Activated B cell treated with CpG ODN at 0.5 μM for 24 hours (primary cell): ENCODE results near the gene NEK3. TPM values are rescaled to one million over a fixed set of nuclear protein-coding genes. Genes with fewer than 3 reads are reported as not detected.
"Not testable (repeated sequence)": the region's sequence is repeated elsewhere in the genome, so short reads cannot be mapped to it uniquely, and the experiment has no call there.

Experiments used
- ATAC-seq: fragments of 200-7000 bp; cut with Tn5 transposase; one replicate; pipeline ENCODE4 v1.10.0; 2021; ENCODE audit warnings: low read depth, mild to moderate bottlenecking, moderate library complexity
- CTCF ChIA-PET: fragments of 350-600 bp; sonication (Branson Sonifier 250); formaldehyde crosslinking; loops from one replicate; lab custom pipeline; 2021; ENCODE audit warnings: antibody characterized with exemption; lab: Charles Lee
- POLR2A ChIA-PET: fragments of 350-600 bp; sonication (Branson Sonifier 250); formaldehyde crosslinking; loops from one replicate; lab custom pipeline; 2021; ENCODE audit warnings: antibody characterized with exemption; lab: Charles Lee
- DNase-seq: peaks from one replicate; pipeline ENCODE4 v3.0.0; 2022
- H3K27ac Mint-ChIP-seq: one replicate; pipeline ENCODE4 v1.8.0; 2020; ENCODE audit warnings: mixed read lengths
- H3K27me3 Mint-ChIP-seq: one replicate; pipeline ENCODE4 v1.8.0; 2021; ENCODE audit warnings: mixed read lengths
- H3K36me3 Mint-ChIP-seq: one replicate; pipeline ENCODE4 v1.8.0; 2021; ENCODE audit warnings: low read depth, mixed read lengths
- H3K4me1 Mint-ChIP-seq: one replicate; pipeline ENCODE4 v1.8.0; 2021; ENCODE audit warnings: mixed read lengths
- H3K4me3 Mint-ChIP-seq: one replicate; pipeline ENCODE4 v1.8.0; 2020; ENCODE audit warnings: mild to moderate bottlenecking, mixed read lengths
- H3K9me3 Mint-ChIP-seq: one replicate; pipeline ENCODE4 v1.8.0; 2020; ENCODE audit warnings: mixed read lengths
- intact Hi-C: fragments of 100-400 bp; cut with micrococcal nuclease; formaldehyde crosslinking; loops from one replicate; pipeline ENCODE4 v1.15.1; 2024
- total RNA-seq: library from RNA; stranded (reverse); gene quantifications from 2 replicates; pipeline ENCODE4 v1.2.3, GENCODE V29; 2022
- TF ChIP-seq, protein P1 (sequence below): fragments of 200-600 bp; IDR thresholded peaks from one replicate; pipeline ENCODE4 v1.8.0; 2022; ENCODE audit warnings: antibody characterized with exemption, mild to moderate bottlenecking

Gene NEK3
- total RNA-seq, 1 donor from 2014 or later, result 12.0 TPM

DNA sequence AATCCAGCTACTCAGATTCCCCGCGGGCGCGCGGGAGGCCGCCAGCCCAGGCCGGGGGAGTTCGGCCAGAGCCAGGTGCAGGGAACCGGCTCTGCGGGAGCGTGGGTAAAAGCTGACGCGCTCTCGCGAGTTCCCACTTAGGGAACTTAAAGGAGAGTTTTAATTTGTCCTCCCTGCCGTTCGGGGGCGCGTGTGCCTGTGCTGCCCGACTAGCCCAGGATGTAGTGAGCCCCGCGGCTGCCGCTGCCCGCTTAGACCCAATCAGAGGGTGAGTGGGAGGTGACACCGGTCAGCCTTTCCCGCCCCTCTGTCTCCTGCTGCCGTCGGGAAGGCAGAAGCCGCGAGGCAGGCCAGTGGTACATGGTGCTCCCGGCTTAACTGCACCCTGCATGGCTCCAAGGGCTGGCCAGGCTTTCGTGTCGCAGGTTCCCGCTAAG lies 36.0 kb upstream of the NEK3 start:
- TF ChIP-seq, protein P1, sequence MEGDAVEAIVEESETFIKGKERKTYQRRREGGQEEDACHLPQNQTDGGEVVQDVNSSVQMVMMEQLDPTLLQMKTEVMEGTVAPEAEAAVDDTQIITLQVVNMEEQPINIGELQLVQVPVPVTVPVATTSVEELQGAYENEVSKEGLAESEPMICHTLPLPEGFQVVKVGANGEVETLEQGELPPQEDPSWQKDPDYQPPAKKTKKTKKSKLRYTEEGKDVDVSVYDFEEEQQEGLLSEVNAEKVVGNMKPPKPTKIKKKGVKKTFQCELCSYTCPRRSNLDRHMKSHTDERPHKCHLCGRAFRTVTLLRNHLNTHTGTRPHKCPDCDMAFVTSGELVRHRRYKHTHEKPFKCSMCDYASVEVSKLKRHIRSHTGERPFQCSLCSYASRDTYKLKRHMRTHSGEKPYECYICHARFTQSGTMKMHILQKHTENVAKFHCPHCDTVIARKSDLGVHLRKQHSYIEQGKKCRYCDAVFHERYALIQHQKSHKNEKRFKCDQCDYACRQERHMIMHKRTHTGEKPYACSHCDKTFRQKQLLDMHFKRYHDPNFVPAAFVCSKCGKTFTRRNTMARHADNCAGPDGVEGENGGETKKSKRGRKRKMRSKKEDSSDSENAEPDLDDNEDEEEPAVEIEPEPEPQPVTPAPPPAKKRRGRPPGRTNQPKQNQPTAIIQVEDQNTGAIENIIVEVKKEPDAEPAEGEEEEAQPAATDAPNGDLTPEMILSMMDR, result no peak
- DNase-seq (peak; percentile 55), ATAC-seq (peak; percentile 73)
- Mint-ChIP-seq H3K36me3 (peaks cover 11% of the 10 kb centered on the region), H3K9me3 (no peaks in the 10 kb centered on the region), H3K4me1 (peaks cover 28% of the 10 kb centered on the region), H3K27ac (peak overlapping the region; percentile 98), H3K4me3 (peak overlapping the region; percentile 99), H3K27me3 (no peaks in the 10 kb centered on the region)
- POLR2A ChIA-PET, result interaction anchor here (0.7 to 2.5 kb wide), 8 partner anchors 36 to 1284 kb away, joined by 3 to 13 read pairs (median 4); partner anchors contain the start of genes DHRS12, NEK3, SUGT1 and VPS36
- intact Hi-C loops, result loop anchor here (1.0 to 5.0 kb wide), 3 partner anchors 41 to 393 kb away; partner anchors contain the start of genes ALG11 and DHRS12
- CTCF ChIA-PET, result interaction anchor here (0.9 kb wide), 1 partner anchor 68 kb away, joined by 3 read pairs; no protein-coding TSS in a partner anchor

DNA sequence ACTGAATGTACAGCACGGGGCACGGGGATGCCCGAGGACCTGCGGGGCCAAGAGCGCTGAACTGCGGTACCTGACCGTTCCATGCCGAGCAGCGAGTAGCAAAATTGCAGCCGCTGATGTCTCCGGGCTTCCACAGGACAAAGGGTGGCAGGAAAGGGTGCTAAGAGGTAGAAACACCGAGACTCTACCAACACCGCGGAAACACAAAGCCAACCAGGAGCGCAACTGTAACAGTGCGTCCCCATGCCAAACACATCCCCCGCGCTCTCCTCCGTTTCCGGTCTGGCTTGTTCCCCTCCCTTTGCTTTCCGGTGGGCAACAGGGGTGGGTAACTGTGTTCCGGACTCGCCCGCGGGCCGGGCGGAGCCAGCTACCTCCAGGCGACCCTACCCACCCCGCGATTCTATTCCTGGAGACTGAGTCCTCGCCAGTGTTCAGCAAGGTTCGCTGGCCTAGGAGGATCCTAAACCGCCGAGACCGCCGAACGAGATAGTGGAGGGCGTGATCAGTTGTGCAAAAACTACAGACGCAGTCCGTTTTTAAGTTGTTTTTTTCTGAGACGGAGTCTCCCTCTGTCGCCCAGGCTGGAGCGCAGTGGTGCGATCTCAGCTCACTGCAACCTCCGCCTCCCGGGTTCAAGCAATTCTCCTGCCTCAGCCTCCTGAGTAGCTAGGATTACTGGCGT lies 34.9 kb upstream of the NEK3 start:
- ChIA-PET CTCF (interaction anchor here (1.0 kb wide), 1 partner anchor 379 kb away, joined by 3 read pairs; no protein-coding TSS in a partner anchor), POLR2A (interaction anchor here (0.7 to 2.5 kb wide), 8 partner anchors 35 to 741 kb away, joined by 3 to 13 read pairs (median 5); partner anchors contain the start of genes ALG11, DHRS12, NEK3 and SUGT1)
- DNase-seq (peak; percentile 90), ATAC-seq (peak; percentile 86)
- Mint-ChIP-seq H3K4me1 (peaks cover 31% of the 10 kb centered on the region), H3K36me3 (peaks cover 17% of the 10 kb centered on the region), H3K4me3 (peak overlapping the region; percentile 99), H3K27ac (peak overlapping the region; percentile 98), H3K9me3 (no peaks in the 10 kb centered on the region), H3K27me3 (no peaks in the 10 kb centered on the region)
- intact Hi-C loops, result loop anchor here (1.0 to 2.0 kb wide), 7 partner anchors 35 to 741 kb away; partner anchors contain the start of genes CKAP2, INTS6, NEK3 and SUGT1
- TF ChIP-seq, protein P1, result no peak

DNA sequence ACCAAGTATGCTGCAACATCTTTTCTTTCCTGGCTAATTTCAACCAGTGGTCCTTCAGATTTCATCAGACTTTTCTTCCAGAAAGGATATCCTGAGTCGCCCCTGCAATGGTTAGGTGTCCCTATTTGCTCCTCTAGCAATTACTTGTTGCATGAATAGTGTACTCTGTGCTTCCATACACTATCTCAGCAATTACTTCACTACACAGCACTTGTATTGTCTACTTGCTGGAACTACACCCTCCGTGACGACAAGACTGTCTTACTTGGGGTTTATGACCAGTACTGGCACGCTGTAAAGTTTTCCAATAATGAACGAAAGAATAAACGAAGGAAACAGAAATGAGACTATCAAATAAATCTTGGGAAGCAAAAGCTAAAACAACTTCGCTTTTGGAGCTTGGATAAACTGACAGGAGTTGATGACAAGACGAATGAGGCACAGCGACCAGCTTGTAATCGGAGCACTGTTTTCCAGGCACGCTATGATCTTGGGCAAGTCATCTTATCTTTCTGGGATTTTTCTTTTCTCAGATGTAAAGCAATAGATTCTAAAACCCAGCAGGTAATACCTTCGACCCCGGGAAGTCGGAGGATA lies 34.3 kb upstream of the NEK3 start:
- CTCF ChIA-PET, result interaction anchor here (1.0 kb wide), 1 partner anchor 378 kb away, joined by 3 read pairs; no protein-coding TSS in a partner anchor
- H3K9me3 Mint-ChIP-seq, DNase-seq, H3K27me3 Mint-ChIP-seq, ATAC-seq: not testable (repeated sequence)
- POLR2A ChIA-PET, result interaction anchor here (0.7 to 2.5 kb wide), 6 partner anchors 34 to 740 kb away, joined by 3 to 13 read pairs (median 8); partner anchors contain the start of genes ALG11, NEK3, SUGT1 and VPS36
- Mint-ChIP-seq H3K4me3 (peak overlapping the region; percentile 99), H3K4me1 (peaks cover 31% of the 10 kb centered on the region), H3K36me3 (peaks cover 24% of the 10 kb centered on the region), H3K27ac (peak overlapping the region; percentile 98)
- intact Hi-C loops, result loop anchor here (1.0 to 2.0 kb wide), 7 partner anchors 34 to 740 kb away; partner anchors contain the start of genes CKAP2, INTS6, NEK3 and SUGT1

DNA sequence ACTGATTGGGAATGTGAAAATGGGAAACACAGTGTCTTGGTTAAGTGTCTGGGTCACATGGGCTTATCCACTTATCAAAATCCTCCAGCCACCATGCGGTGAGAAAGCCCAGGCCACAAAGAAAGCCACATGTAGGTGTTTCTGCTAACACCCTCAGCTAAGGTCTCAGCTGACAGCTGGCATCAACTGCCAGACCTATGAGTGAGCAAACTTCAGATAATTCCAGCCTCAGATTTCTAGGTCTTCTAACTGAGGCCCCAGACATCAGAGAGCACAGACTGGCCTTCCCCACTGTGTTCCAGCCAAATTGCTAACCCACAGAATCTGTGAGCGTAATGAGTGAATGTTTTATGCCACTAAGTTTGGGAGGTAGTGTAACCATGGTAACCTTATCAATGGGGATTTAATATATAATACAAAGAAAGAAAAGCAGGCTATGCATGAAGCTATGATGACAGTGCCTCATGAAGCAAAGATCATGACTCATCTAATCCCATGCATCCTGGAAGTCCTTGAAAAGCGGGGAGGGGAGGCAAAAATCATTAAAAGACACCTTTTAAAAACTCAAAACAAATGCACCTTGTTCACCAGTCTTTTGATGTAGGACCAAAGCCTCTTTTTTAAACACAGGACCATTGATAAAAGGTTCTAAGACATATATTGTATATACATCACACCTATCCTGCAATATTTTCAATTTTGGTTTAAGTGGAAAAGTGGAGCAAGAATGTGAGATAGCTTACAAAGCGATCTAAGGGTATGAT lies 28.2 kb upstream of the NEK3 start:
- H3K27ac Mint-ChIP-seq, intact Hi-C loops, DNase-seq, ATAC-seq, H3K27me3 Mint-ChIP-seq, H3K9me3 Mint-ChIP-seq, H3K4me3 Mint-ChIP-seq, POLR2A ChIA-PET: not testable (repeated sequence)
- CTCF ChIA-PET, result interaction anchor here (1.3 kb wide), 1 partner anchor 28 kb away, joined by 3 read pairs; the partner anchor contains the start of gene NEK3
- H3K4me1 Mint-ChIP-seq, result peaks cover 14% of the 10 kb centered on the region
- peaks cover 46% of the 10 kb centered on the region for H3K36me3 Mint-ChIP-seq

DNA sequence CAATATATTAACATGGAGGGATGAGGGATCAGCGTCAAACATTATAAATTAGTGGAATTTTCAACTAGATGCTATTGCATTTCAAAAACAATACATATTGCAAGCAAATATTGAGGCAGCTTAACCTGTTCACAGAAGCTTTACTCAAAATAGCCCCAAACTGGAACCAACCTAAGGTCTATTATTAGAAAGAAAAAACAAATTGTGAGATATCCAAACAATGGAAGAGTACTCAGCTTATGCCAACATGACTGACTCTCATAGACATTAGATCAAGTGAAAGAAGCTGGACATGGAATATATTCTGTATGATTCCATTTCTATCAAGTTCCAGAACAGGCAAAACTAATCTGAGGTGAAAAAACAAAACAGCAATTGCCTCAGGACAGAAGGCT lies 27.6 kb upstream of the NEK3 start:
- Mint-ChIP-seq H3K36me3 (peaks cover 51% of the 10 kb centered on the region), H3K4me1 (peaks cover 10% of the 10 kb centered on the region), H3K4me3 (no peak overlapping the region), H3K9me3 (no peaks in the 10 kb centered on the region), H3K27ac (no peak overlapping the region), H3K27me3 (no peaks in the 10 kb centered on the region)
- DNase-seq (no peak), ATAC-seq (no peak)
- intact Hi-C loops, result no loop called here
- TF ChIP-seq, protein P1, result no peak
- ChIA-PET CTCF (no interaction called here), POLR2A (no interaction called here)

DNA sequence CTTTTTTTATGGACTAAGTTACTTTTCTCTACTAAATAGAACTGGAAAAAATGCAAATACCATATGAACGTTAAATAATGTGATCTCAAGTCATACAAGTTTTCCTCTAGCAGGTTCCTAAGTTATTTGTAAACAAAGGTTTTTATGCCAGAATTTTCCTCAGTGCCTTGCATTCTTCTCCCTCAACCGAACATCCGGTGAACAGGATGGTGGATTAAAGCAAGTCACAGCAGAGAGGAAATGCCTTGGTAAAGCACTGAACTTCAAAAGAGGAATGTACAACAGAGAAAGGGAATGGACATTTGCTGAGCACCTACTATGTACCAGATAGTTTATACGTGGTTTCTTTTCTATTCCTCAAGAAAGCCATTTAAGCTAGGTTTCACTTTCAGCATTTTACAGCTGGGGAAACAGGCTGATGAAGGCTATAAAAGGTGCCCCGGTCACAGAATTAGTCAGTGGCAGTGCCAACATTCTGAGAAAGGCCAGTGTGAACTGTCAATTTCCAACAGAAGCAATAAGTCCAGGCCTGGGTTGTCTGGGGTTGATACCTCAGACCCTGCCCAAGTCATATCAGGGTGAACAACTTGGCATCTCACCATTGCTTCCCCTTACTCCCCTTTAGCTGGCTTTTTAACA lies 22.0 kb upstream of the NEK3 start:
- H3K27ac Mint-ChIP-seq, intact Hi-C loops, CTCF ChIA-PET, H3K4me1 Mint-ChIP-seq, ATAC-seq, DNase-seq, H3K9me3 Mint-ChIP-seq, POLR2A ChIA-PET, H3K4me3 Mint-ChIP-seq, H3K27me3 Mint-ChIP-seq: not testable (repeated sequence)
- H3K36me3 Mint-ChIP-seq, result peaks cover 58% of the 10 kb centered on the region
